SU-DHL-6 (cell line): ENCODE measurements around the gene OR2AT4.

Source experiments
- H2AFZ ChIP-seq: fragments of 200-600 bp; sonication (generic); 2 replicates; pipeline ENCODE4 v1.6.1; 2014; ENCODE audit warnings: low read depth, mild to moderate bottlenecking, moderate library complexity, mixed read lengths, antibody characterized with exemption, low read length; ENCODE audit not compliant: severe bottlenecking
- H3F3A ChIP-seq: fragments of 200-600 bp; shearing (Covaris generic); 2 replicates; pipeline ENCODE4 v1.6.0; 2016; ENCODE audit warnings: antibody characterized with exemption, mild to moderate bottlenecking; ENCODE audit not compliant: insufficient read depth
- H3K27ac ChIP-seq: fragments of 200-600 bp; sonication (generic); 2 replicates; pipeline ENCODE4 v1.5.1; 2016; ENCODE audit warnings: low read depth, mild to moderate bottlenecking, low read length, moderate library complexity, mixed read lengths
- H3K27me3 ChIP-seq: fragments of 200-600 bp; sonication (generic), shearing (Covaris generic); 2 replicates; pipeline ENCODE4 v1.6.0; 2014; ENCODE audit warnings: mild to moderate bottlenecking, low read length
- H3K36me3 ChIP-seq: fragments of 200-600 bp; sonication (generic); 2 replicates; pipeline ENCODE4 v1.6.1; 2014; ENCODE audit warnings: mild to moderate bottlenecking, low read length, mixed read lengths
- H3K4me2 ChIP-seq: fragments of 300-600, 200-600 bp; shearing (Covaris generic), sonication (generic); 2 replicates; pipeline ENCODE4 v1.6.0; 2014; ENCODE audit warnings: low read length, low read depth, mild to moderate bottlenecking; ENCODE audit not compliant: poor library complexity, severe bottlenecking
- H3K4me3 ChIP-seq: fragments of 200-600 bp; sonication (generic); 2 replicates; pipeline ENCODE4 v1.5.1; 2014; ENCODE audit warnings: antibody characterized with exemption, low read length, mild to moderate bottlenecking, mixed read lengths; ENCODE audit not compliant: insufficient read depth, poor library complexity, severe bottlenecking
- H3K79me2 ChIP-seq: fragments of 200-600 bp; sonication (generic); 2 replicates; pipeline ENCODE4 v1.6.1; 2014; ENCODE audit warnings: mild to moderate bottlenecking, low read length, moderate library complexity; ENCODE audit not compliant: insufficient read depth
- H3K9ac ChIP-seq: fragments of 200-600 bp; sonication (generic); 2 replicates; pipeline ENCODE4 v1.7.0; 2014; ENCODE audit warnings: mild to moderate bottlenecking, low read length
- H3K9me2 ChIP-seq: fragments of 200-600 bp; sonication (generic); replicated peaks from 2 replicates; pipeline ENCODE4 v1.6.1; 2014; ENCODE audit warnings: low read length; ENCODE audit not compliant: insufficient read depth
- H3K9me3 ChIP-seq: fragments of 200-600 bp; sonication (generic); 2 replicates; pipeline ENCODE4 v1.6.1; 2014; ENCODE audit warnings: low read length, mixed read lengths; ENCODE audit not compliant: insufficient read depth
- H4K20me1 ChIP-seq: fragments of 200-600 bp; sonication (generic); 2 replicates; pipeline ENCODE4 v1.6.1; 2014; ENCODE audit warnings: low read depth, mild to moderate bottlenecking, antibody characterized with exemption, low read length, moderate library complexity, mixed read lengths
- CTCF ChIP-seq: fragments of 200-600 bp; sonication (generic); IDR thresholded peaks from one replicate; pipeline ENCODE4 v1.5.1; 2017; ENCODE audit warnings: antibody characterized with exemption, mild to moderate bottlenecking, low read length, moderate library complexity; ENCODE audit not compliant: insufficient read depth, poor library complexity, severe bottlenecking
- EZH2phosphoT487 ChIP-seq: fragments of 200-600 bp; sonication (generic), shearing (Covaris generic); conservative IDR thresholded peaks from 2 replicates; pipeline ENCODE4 v1.6.1; 2018; ENCODE audit warnings: mild to moderate bottlenecking, antibody characterized with exemption, low read length, moderate library complexity, mixed read lengths

The OR2AT4 gene

GRCh38 chr11:75141166-75141565, 44.5 kb upstream of the OR2AT4 start:
- Histone ChIP-seq H3K9me3 (no peaks in the 10 kb centered on the region), H2AFZ (no peak overlapping the region), H3K4me2 (no peak overlapping the region), H3K27ac (no peak overlapping the region), H3F3A (no peaks in the 10 kb centered on the region), H4K20me1 (no peaks in the 10 kb centered on the region), H3K27me3 (no peaks in the 10 kb centered on the region), H3K4me3 (no peak overlapping the region), H3K9ac (no peak overlapping the region), H3K9me2 (no peaks in the 10 kb centered on the region), H3K36me3 (no peaks in the 10 kb centered on the region), H3K79me2 (no peaks in the 10 kb centered on the region)
- no peak for TF ChIP-seq CTCF
- TF ChIP-seq EZH2phosphoT487: no peak

GRCh38 chr11:75140269-75141138, 43.8 kb upstream of the OR2AT4 start:
- Histone ChIP-seq H4K20me1 (no peaks in the 10 kb centered on the region), H3K27me3 (no peaks in the 10 kb centered on the region), H3K4me3 (no peak overlapping the region), H3K79me2 (no peaks in the 10 kb centered on the region), H3K9me2 (no peaks in the 10 kb centered on the region), H3K9me3 (no peaks in the 10 kb centered on the region), H3K9ac (no peak overlapping the region), H3F3A (no peaks in the 10 kb centered on the region), H2AFZ (no peak overlapping the region), H3K27ac (no peak overlapping the region), H3K36me3 (no peaks in the 10 kb centered on the region), H3K4me2 (no peak overlapping the region)
- TF ChIP-seq CTCF (peak; percentile 83), EZH2phosphoT487 (no peak)

GRCh38 chr11:75135651-75136050, 39.0 kb upstream of the OR2AT4 start:
- Histone ChIP-seq H3K4me3 (no peak overlapping the region), H3F3A (no peaks in the 10 kb centered on the region), H3K9ac (no peak overlapping the region), H3K9me3 (no peaks in the 10 kb centered on the region), H3K36me3 (no peaks in the 10 kb centered on the region), H4K20me1 (no peaks in the 10 kb centered on the region), H2AFZ (no peak overlapping the region), H3K27me3 (no peaks in the 10 kb centered on the region), H3K9me2 (no peaks in the 10 kb centered on the region), H3K4me2 (no peak overlapping the region), H3K79me2 (no peaks in the 10 kb centered on the region), H3K27ac (no peak overlapping the region)
- TF ChIP-seq EZH2phosphoT487 (no peak), CTCF (no peak)
